Measurements from ENCODE around the gene FAM53A.

The FAM53A gene

GRCh38 chr4:1614049-1614448, 70.1 kb downstream of the FAM53A start:
- ChIA-PET CTCF (interaction anchor here (0.9 kb wide), 1 partner anchor 15 kb away, joined by 3 read pairs; no protein-coding TSS in a partner anchor), POLR2A (no interaction called here)
- no peaks in the 10 kb centered on the region for H3K36me3 ChIP-seq (ENCODE audit: control insufficient read depth in 2 of 2, insufficient read depth in 1 of 2, low read length in 2 of 2)
- H3K27ac ChIP-seq (ENCODE audit: extremely low read depth, low read depth, low read length) = no peak overlapping the region
- no peak for TF ChIP-seq PRDM4 (tag by site-specific recombination; IDR thresholded peaks at IDR 0.05)
- no peak for TF ChIP-seq SP7 (tag by site-specific recombination; IDR thresholded peaks at IDR 0.05)
- no peak for TF ChIP-seq ZNF114 (tag by site-specific recombination; IDR thresholded peaks at IDR 0.05)
- TF ChIP-seq FEZF1 (tag by site-specific recombination; IDR thresholded peaks at IDR 0.05) = no peak
- TF ChIP-seq ZNF391 (tag by site-specific recombination; IDR thresholded peaks at IDR 0.05; ENCODE audit: borderline replicate concordance, low read depth) = no peak
- no peak for TF ChIP-seq ZNF677 (tag by site-specific recombination; IDR thresholded peaks at IDR 0.05)
- TF ChIP-seq ZNF394 (tag by site-specific recombination; IDR thresholded peaks at IDR 0.05; ENCODE audit: borderline replicate concordance) = no peak
- TF ChIP-seq ZNF561 (tag by site-specific recombination; IDR thresholded peaks at IDR 0.05; ENCODE audit: borderline replicate concordance) = no peak
- no peak for TF ChIP-seq ELK4 (IDR thresholded peaks at IDR 0.05; ENCODE audit: borderline replicate concordance, low read depth, low read length)
- no peak for TF ChIP-seq ZNF211 (tag by site-specific recombination; IDR thresholded peaks at IDR 0.05; ENCODE audit: low read depth)
- no peak for TF ChIP-seq PATZ1 (tag by site-specific recombination; IDR thresholded peaks at IDR 0.05)
- no peak for TF ChIP-seq ZNF76 (tag by site-specific recombination; IDR thresholded peaks at IDR 0.05; ENCODE audit: borderline replicate concordance, low read depth)
- TF ChIP-seq ZNF664 (tag by site-specific recombination; IDR thresholded peaks at IDR 0.05) = no peak
- TF ChIP-seq ZNF837 (tag by site-specific recombination; IDR thresholded peaks at IDR 0.05) = no peak
- no peak for TF ChIP-seq ZNF791 (tag by site-specific recombination; IDR thresholded peaks at IDR 0.05)
- no peak overlapping the region for H3K4me3 ChIP-seq (ENCODE audit: low read depth, low read length)
- no peaks in the 10 kb centered on the region for H3K9me3 ChIP-seq (ENCODE audit: control insufficient read depth, insufficient read depth, low read depth, low read length)
- no peaks in the 10 kb centered on the region for H3K4me1 ChIP-seq (ENCODE audit: control insufficient read depth, insufficient read depth, low read length)

GRCh38 chr4:1613099-1613495, 71.0 kb downstream of the FAM53A start:
- no peaks in the 10 kb centered on the region for H3K9me3 ChIP-seq (ENCODE audit: control insufficient read depth, insufficient read depth, low read depth, low read length)
- no peaks in the 10 kb centered on the region for H3K4me1 ChIP-seq (ENCODE audit: control insufficient read depth, insufficient read depth, low read length)
- CTCF ChIA-PET = interaction anchor here (0.9 kb wide), 1 partner anchor 16 kb away, joined by 3 read pairs; no protein-coding TSS in a partner anchor

More at GRCh38 chr4:1613099-1613495, 71.0 kb downstream of the FAM53A start:
- no peak overlapping the region for H3K4me3 ChIP-seq (ENCODE audit: low read depth, low read length)
- POLR2A ChIA-PET = no interaction called here
- H3K27ac ChIP-seq (ENCODE audit: extremely low read depth, low read depth, low read length) = no peak overlapping the region
- TF ChIP-seq ZNF302 (tag by site-specific recombination; IDR thresholded peaks at IDR 0.05; ENCODE audit: low read depth) = no peak
- no peak for TF ChIP-seq GLIS2 (tag by site-specific recombination; IDR thresholded peaks at IDR 0.05)
- no peak for TF ChIP-seq ZNF639 (tag by site-specific recombination; IDR thresholded peaks at IDR 0.05)
- no peak for TF ChIP-seq SETDB1 (IDR thresholded peaks at IDR 0.05; ENCODE audit: insufficient read length, low read length)
- no peaks in the 10 kb centered on the region for H3K36me3 ChIP-seq (ENCODE audit: control insufficient read depth in 2 of 2, insufficient read depth in 1 of 2, low read length in 2 of 2)

Measured in HEK293 (cell line).